Stomach (tissue), 4 donors: ENCODE data around the gene SNRPD1.

ENCODE experiments used
- CTCF ChIP-seq, 7 experiments: fragments of 450-650 bp in 4 of 7; fragments of 200-600 bp in 3 of 7; sonication (generic) in 3 of 7; IDR thresholded peaks; one replicate each; pipeline ENCODE4 v1.5.1; 2016 to 2019; ENCODE audit warnings: antibody characterized with exemption in 7 of 7, control low read depth in 2 of 7, mild to moderate bottlenecking in 1 of 7
- POLR2A ChIP-seq, 4 donors: fragments of 450-650 bp; IDR thresholded peaks; one replicate each; pipeline ENCODE4 v1.6.1; 2016; ENCODE audit warnings: antibody characterized with exemption in 4 of 4, control low read depth in 2 of 4, mild to moderate bottlenecking in 1 of 4, moderate library complexity in 1 of 4

GRCh38 chr18:21650311-21650710, 38.2 kb downstream of the SNRPD1 start:
- TF ChIP-seq CTCF (IDR thresholded peaks at IDR 0.05) (no peak), POLR2A (IDR thresholded peaks at IDR 0.05) (no peak)
